Stimulated activated CD4-positive, alpha-beta T cell treated with anti-CD3 and anti-CD28 coated beads, Interleukin-4, amount 100 ng/mL, for 24 hours (primary cell): ENCODE measurements around the gene GAL3ST2.
"Not testable (repeated sequence)": the region's sequence is repeated elsewhere in the genome, so short reads cannot be mapped to it uniquely, and the experiment has no call there.

ENCODE experiments used
- DNase-seq: peaks from one replicate; pipeline ENCODE4 v3.0.0-alpha.2; 2020

GAL3ST2 gene

GRCh38 chr2:241776336-241777169 is at the start of gene GAL3ST2:
Gene GAL3ST2, plus strand, starts transcription at chr2:241776822. Its CDS starts 134 bp downstream, at chr2:241776956.
- DNase-seq: no peak

DNA sequence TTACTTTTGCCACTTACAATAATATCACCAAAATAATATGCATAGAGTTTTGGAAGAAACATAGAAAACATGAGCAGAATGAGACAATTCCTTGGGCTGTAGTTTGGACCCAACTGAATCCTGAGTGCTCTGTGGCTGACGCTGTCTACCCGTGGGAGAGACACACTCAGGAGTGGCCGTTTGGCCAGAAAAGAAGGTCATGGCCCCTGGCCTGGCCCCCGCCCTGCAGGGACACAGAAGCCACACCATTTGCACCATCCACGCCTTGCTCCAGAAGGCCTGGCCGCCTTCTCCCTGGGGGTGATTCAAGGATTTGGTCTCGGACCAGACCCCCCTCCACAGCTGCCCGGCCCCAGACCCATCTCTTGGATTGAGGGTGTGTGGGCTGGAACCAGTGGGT is 48.6 kb upstream of the GAL3ST2 start:
- no peak for DNase-seq

GRCh38 chr2:241728627-241729026 is 48.0 kb upstream of the GAL3ST2 start:
- DNase-seq: no peak

GRCh38 chr2:241729868-241730267 is 46.8 kb upstream of the GAL3ST2 start:
- DNase-seq: no peak

DNA sequence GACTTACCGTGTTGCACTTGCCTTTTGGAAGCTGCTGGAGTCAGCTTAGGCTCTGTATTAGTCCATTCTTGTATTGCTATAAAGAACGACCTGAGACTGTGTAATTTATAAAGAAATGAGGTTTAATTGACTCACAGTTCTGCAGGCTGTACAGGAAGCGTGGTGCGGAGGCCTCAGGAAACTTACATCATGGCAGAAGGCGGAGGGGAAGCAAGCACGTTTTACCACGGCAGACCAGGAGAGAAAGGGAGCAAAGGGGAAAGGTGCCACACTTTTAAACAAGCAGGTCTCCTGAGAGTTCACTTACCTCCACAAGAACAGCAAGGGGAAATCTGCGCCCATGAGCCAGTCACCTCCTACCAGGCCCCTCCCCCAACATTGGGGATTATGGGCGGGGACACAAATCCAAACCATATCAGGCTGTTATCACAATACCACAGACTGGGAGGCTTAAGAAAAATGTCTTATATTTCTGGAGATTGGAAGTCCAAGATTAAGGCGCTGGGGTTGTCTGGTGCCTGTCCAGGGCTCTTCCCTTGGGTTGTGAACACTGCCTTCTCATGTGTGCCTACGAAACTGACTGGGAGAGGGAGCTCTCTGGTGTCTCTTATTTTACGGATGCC is 45.8 kb upstream of the GAL3ST2 start:
- no peak for DNase-seq

GRCh38 chr2:241732513-241733186 is 44.0 kb upstream of the GAL3ST2 start:
- DNase-seq: peak; percentile 68

DNA sequence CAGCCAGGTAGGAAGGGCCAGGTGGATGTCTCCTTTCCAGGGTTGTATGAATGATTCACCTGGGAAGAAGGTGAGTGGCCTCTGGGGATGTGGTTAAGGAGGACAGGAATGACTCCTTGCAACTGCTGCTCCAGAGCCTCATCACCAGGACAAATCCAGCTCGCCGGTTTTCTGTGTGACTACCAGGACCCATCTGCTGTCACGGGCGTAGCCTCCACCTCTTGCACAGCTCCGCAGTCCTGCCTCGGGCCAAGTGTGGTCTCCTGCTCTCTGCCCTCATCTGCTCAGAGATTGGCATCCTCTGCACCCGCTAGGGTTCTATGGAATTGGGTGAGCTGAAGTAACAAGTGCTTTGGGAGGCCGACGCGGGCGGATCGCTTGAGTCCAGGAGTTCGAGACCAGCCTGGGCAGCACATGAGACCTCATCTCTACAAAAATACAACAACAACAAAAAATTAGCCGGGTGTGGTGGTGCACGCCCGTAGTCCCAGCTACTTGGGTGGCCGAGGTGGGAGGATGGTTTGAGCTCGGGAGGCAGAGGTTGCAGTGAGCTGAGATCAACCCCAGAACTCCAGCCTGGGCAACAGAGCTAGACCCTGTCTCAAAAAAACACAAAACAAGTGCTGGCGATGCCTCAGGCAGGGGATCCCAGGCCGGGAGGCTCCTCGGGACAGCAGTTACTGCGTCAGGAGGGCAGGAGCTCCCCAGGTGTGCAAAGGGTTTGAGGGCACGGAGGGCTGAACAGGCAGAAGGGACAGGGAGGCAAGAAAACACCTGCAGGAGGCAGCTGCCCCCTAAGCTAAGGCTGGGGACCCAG is 43.0 kb upstream of the GAL3ST2 start:
- DNase-seq: no peak

GRCh38 chr2:241734208-241734466 is 42.5 kb upstream of the GAL3ST2 start:
- DNase-seq: no peak

DNA sequence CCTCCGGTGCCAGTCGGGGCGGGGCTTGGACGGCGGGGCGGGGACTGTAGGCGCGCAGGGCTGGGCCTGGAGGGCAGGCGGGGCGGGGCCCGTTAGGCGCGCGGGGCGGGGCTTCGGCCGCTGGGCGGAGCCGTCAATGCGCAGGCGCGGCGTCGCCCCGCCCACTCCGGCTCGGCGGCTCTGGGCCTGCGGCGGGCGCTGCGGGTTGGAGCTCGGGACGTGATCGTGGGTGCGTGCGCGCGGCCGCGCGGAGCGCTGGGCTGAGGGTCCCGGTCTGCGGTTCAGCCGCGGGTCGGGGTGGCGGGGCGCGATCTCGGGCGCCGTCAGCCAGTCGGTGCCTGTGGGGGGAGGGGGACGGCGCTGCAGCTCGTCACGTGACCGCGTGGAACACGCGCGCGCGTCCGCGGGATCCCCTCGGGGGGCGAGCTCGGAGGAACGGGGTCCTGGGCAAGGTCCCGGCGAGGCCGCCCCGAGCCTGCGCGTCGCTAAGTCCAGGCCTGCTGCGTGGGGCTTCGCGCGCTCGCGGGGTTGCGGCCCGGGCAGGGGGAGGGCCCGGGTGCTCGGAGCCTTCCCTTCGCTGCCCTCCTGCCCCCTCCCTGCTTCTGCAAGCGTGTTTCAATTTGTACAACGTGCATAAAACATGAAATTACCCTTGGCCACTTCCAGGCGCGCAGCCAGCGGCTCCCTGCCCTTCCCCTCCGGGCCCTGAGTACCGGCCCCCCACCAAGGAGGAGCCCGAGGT is 42.0 kb upstream of the GAL3ST2 start, which contains the start of gene D2HGDH:
Gene D2HGDH, plus strand, starts transcription at position 164 of the 742 bp plus-strand sequence. CDS start 595 bp downstream, outside the sequence.
- peak; percentile 94 for DNase-seq

- no peak for DNase-seq
Measured at GRCh38 chr2:241736111-241736510, 40.5 kb upstream of the GAL3ST2 start.

DNA sequence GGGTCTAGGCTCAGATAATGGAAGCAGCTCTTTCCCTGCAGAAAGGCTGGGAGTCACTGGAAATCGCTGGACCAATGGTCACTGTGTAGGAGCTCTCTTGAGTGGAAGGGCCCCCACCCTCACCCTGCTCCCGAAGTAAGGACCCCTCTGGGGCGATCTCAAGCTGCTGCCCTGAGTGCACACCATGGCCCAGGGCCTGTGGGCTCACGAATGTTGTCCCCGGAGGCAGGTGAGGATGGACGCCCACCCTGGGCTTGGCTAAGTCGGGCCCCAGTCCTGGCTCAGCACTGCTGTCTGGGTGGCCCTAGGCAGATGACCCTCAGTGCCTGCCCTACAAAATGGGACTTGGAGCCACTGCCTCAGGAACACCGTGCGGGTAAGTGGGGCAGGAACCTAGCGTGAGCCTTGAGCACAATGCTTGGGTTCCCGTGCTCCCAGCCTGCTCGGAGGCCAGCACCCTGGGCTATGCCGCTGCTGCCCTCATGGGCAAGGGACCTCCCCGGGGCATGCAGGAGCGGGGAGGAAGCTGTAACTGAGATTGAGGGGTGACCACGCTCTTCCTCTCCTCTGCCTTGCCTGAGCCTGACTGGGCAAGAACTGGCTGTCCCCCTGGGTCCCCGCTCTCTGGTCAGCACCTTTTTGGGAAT is 38.5 kb upstream of the GAL3ST2 start:
- DNase-seq: no peak

DNA sequence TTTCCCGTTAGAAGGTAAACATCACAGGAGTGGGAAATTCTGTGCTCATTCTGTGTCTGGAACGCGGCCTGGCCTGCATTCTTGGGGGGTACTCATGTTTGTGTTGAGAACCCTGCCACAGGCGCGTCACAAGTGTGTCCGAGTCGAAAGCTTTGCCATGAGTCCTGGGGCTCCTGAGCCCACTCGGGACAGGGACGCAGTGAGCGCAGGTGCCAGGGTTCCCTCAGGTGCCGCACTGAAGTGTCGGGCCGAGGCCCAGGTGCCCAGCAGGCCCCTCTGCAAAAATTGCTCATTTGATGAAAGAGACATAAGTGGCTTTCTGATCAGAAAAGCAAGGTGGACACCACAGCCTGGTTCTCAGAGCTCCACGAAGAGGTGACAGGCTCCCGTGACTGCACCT is 37.4 kb upstream of the GAL3ST2 start:
- DNase-seq: no peak

DNA sequence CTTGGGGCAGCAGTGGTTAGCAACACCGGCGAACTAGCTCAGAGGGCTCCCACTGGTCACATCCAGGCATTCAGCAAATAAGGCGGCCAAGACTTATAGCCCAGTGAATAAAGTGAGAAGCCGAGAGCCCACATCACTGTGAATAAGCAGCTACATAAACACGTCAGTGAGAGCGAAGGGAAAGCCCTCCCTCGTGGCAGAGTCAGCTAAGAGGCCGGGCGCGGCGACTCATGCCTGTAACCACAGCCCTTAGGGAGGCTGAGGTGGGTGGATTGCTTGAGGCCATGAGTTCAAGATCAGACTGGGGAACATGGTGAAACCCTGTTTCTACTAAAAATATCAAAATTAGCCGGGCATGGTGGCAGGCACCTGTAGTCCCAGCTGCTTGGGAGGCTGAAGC is 37.0 kb upstream of the GAL3ST2 start:
- DNase-seq: peak; percentile 74

GRCh38 chr2:241741016-241741415 is 35.6 kb upstream of the GAL3ST2 start:
- DNase-seq: peak; percentile 46

DNA sequence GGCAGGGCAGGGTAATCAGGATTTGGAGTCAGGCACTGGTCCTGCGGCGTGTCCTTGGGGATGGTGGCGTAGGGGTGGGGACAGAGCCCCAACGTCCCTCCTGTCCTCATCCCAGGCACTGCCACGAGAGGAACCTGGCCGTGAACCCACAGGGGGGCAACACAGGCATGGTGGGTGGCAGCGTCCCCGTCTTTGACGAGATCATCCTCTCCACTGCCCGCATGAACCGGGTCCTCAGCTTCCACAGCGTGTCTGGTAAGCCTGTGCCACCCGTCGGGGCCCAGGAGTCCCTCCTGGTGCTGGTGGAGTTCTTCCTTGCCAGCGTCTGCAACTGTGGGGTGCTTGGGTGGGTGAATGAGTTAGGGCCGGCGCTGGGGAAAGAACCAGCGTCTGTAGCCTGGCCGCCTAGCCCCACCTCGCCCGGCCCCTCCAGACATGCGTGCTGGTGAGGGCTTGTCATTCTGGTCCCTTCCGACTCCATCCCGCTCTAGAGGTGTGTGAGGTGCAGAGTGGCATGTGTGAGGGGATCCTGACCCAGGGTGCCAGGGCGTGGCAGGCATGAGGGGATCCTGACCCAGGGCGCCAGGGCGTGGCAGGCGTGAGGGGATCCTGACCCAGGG is 34.2 kb upstream of the GAL3ST2 start:
- no peak for DNase-seq

DNA sequence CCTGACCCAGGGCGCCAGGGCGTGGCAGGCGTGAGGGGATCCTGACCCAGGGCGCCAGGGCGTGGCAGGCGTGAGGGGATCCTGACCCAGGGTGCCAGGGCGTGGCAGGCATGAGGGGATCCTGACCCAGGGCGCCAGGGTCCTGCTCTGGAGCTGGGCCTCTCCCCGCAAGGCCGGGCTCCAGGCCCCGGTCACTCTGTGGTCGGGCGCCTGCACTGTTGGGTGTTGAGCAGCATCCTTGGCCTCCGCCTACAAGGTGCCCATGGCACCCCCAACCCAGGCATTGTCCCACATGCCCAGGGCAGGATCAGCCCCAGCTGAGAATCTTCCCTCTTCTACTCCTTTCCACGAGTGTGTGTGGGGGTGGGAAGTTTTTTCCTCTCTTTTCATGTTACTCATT is 33.6 kb upstream of the GAL3ST2 start:
- DNase-seq: not testable (repeated sequence)

GRCh38 chr2:241743620-241744019 is 33.0 kb upstream of the GAL3ST2 start:
- no peak for DNase-seq

DNA sequence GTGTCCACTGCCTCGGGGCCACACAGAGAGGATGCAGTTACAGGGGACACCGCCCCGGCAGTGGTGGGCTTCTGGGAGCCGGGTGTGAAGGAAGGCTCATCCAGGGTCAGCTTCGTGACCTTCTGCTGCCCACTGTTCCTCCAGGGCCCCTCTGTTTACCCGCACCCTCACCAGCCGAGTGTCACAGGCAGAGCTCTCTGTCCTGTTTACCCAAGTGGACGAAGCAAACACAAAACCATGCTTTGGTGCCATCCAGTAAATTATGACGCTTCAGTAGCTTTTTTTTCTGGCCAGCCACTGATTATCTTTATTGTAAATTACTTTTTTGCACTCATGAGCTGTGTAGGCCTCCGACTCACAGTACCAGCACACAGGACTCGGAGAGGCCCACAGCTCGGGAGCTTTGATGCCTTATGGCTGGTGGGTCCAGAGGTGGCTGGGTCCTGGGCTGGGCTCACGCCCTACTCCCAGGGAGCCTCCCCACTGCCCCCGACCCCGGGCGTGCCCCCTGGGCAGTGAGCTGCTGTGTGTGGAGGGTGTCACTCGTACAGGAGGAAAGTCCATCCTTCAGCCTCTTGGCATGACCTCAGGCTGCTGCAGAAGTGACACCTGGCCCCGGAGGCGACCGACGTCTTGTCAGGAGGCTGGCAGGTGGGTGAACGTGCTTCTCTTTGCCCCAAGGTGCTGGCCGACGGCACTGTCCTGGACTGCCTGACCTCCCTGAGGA is 32.4 kb upstream of the GAL3ST2 start:
- DNase-seq: no peak

DNA sequence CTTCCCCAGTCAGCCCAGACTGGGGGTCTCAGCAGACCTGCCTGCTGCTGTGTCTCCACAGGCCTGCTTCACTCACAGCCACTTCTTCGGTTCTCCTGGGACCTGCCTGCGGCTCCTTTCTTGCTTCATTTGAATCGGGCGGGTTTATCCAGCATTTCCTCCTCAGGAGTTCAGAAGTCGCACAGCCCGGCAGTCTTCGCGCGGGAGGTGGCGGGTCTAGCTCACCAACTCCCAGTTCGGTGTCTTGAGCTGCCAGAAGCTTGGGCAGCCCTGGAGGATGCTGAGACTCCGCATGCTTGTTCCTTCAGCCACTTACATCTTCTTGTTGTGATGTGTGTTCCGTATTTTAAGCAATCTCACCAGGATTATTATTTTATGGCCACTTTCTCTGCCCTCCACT is 31.3 kb upstream of the GAL3ST2 start:
- no peak for DNase-seq

- DNase-seq: no peak
Measured at GRCh38 chr2:241746084-241746483, 30.5 kb upstream of the GAL3ST2 start.
